ENCODE measurements around the gene NR2F1-AS1.

NR2F1-AS1 gene

GRCh38 chr5:93433422-93433821 is 147.6 kb downstream of the NR2F1-AS1 start:
- Histone ChIP-seq H3K9me3 (ENCODE audit: control insufficient read depth, insufficient read depth, low read length) (no peaks in the 10 kb centered on the region), H3K9ac (ENCODE audit: low read depth, low read length) (no peak overlapping the region), H3K36me3 (ENCODE audit: insufficient read depth, low read length) (no peaks in the 10 kb centered on the region), H3K4me1 (ENCODE audit: insufficient read depth, low read length) (no peaks in the 10 kb centered on the region)

GRCh38 chr5:93431250-93431649 is 149.8 kb downstream of the NR2F1-AS1 start:
- Histone ChIP-seq H3K36me3 (ENCODE audit: insufficient read depth, low read length) (no peaks in the 10 kb centered on the region), H3K4me1 (ENCODE audit: insufficient read depth, low read length) (peaks cover 2% of the 10 kb centered on the region; the same call in 1 of the 2 replicates), H3K9ac (ENCODE audit: low read depth, low read length) (no peak overlapping the region), H3K9me3 (ENCODE audit: control insufficient read depth, insufficient read depth, low read length) (no peaks in the 10 kb centered on the region)

GRCh38 chr5:93430673-93431199 is 150.3 kb downstream of the NR2F1-AS1 start:
- Histone ChIP-seq H3K9me3 (ENCODE audit: control insufficient read depth, insufficient read depth, low read length) (no peaks in the 10 kb centered on the region), H3K36me3 (ENCODE audit: insufficient read depth, low read length) (no peaks in the 10 kb centered on the region), H3K9ac (ENCODE audit: low read depth, low read length) (no peak overlapping the region), H3K4me1 (ENCODE audit: insufficient read depth, low read length) (peaks cover 4% of the 10 kb centered on the region; the same call in 1 of the 2 replicates)

- Histone ChIP-seq H3K4me1 (ENCODE audit: insufficient read depth, low read length) (peaks cover 7% of the 10 kb centered on the region; the same call in 1 of the 2 replicates), H3K9me3 (ENCODE audit: control insufficient read depth, insufficient read depth, low read length) (no peaks in the 10 kb centered on the region), H3K36me3 (ENCODE audit: insufficient read depth, low read length) (no peaks in the 10 kb centered on the region), H3K9ac (ENCODE audit: low read depth, low read length) (no peak overlapping the region)
Measured at GRCh38 chr5:93430118-93430517, 150.9 kb downstream of the NR2F1-AS1 start.

GRCh38 chr5:93428868-93429267 is 152.2 kb downstream of the NR2F1-AS1 start:
- Histone ChIP-seq H3K4me1 (ENCODE audit: insufficient read depth, low read length) (peaks cover 9% of the 10 kb centered on the region; the same call in 1 of the 2 replicates), H3K9me3 (ENCODE audit: control insufficient read depth, insufficient read depth, low read length) (no peaks in the 10 kb centered on the region), H3K9ac (ENCODE audit: low read depth, low read length) (no peak overlapping the region), H3K36me3 (ENCODE audit: insufficient read depth, low read length) (no peaks in the 10 kb centered on the region)

GRCh38 chr5:93427316-93427715 is 153.7 kb downstream of the NR2F1-AS1 start:
- peaks cover 14% of the 10 kb centered on the region for H3K4me1 ChIP-seq (ENCODE audit: insufficient read depth, low read length)

GRCh38 chr5:93425096-93425495 is 155.9 kb downstream of the NR2F1-AS1 start:
- Histone ChIP-seq H3K9me3 (ENCODE audit: control insufficient read depth, insufficient read depth, low read length) (no peaks in the 10 kb centered on the region), H3K9ac (ENCODE audit: low read depth, low read length) (no peak overlapping the region), H3K4me1 (ENCODE audit: insufficient read depth, low read length) (peaks cover 21% of the 10 kb centered on the region), H3K36me3 (ENCODE audit: insufficient read depth, low read length) (no peaks in the 10 kb centered on the region)

More at GRCh38 chr5:93427316-93427715, 153.7 kb downstream of the NR2F1-AS1 start:
- no peaks in the 10 kb centered on the region for H3K36me3 ChIP-seq (ENCODE audit: insufficient read depth, low read length)
- H3K9me3 ChIP-seq (ENCODE audit: control insufficient read depth, insufficient read depth, low read length): no peaks in the 10 kb centered on the region
- no peak overlapping the region for H3K9ac ChIP-seq (ENCODE audit: low read depth, low read length)

GRCh38 chr5:93423300-93423699 is 157.7 kb downstream of the NR2F1-AS1 start:
- no peaks in the 10 kb centered on the region for H3K9me3 ChIP-seq (ENCODE audit: control insufficient read depth, insufficient read depth, low read length)
- H3K9ac ChIP-seq (ENCODE audit: low read depth, low read length): no peak overlapping the region

GRCh38 chr5:93422652-93423280 is 158.3 kb downstream of the NR2F1-AS1 start:
- Histone ChIP-seq H3K9ac (ENCODE audit: low read depth, low read length) (no peak overlapping the region), H3K36me3 (ENCODE audit: insufficient read depth, low read length) (no peaks in the 10 kb centered on the region), H3K9me3 (ENCODE audit: control insufficient read depth, insufficient read depth, low read length) (no peaks in the 10 kb centered on the region), H3K4me1 (ENCODE audit: insufficient read depth, low read length) (peaks cover 21% of the 10 kb centered on the region)

More at GRCh38 chr5:93423300-93423699, 157.7 kb downstream of the NR2F1-AS1 start:
- H3K36me3 ChIP-seq (ENCODE audit: insufficient read depth, low read length): no peaks in the 10 kb centered on the region
- H3K4me1 ChIP-seq (ENCODE audit: insufficient read depth, low read length): peaks cover 21% of the 10 kb centered on the region

GRCh38 chr5:93421987-93422401 is 159.0 kb downstream of the NR2F1-AS1 start:
- H3K4me1 ChIP-seq (ENCODE audit: insufficient read depth, low read length): peaks cover 21% of the 10 kb centered on the region
- no peak overlapping the region for H3K9ac ChIP-seq (ENCODE audit: low read depth, low read length)
- no peaks in the 10 kb centered on the region for H3K36me3 ChIP-seq (ENCODE audit: insufficient read depth, low read length)
- no peaks in the 10 kb centered on the region for H3K9me3 ChIP-seq (ENCODE audit: control insufficient read depth, insufficient read depth, low read length)

GRCh38 chr5:93421468-93421867 is 159.6 kb downstream of the NR2F1-AS1 start:
- Histone ChIP-seq H3K9ac (ENCODE audit: low read depth, low read length) (no peak overlapping the region), H3K9me3 (ENCODE audit: control insufficient read depth, insufficient read depth, low read length) (no peaks in the 10 kb centered on the region), H3K4me1 (ENCODE audit: insufficient read depth, low read length) (peaks cover 20% of the 10 kb centered on the region), H3K36me3 (ENCODE audit: insufficient read depth, low read length) (no peaks in the 10 kb centered on the region)

- Histone ChIP-seq H3K4me1 (ENCODE audit: insufficient read depth, low read length) (peaks cover 9% of the 10 kb centered on the region), H3K9me3 (ENCODE audit: control insufficient read depth, insufficient read depth, low read length) (no peaks in the 10 kb centered on the region), H3K36me3 (ENCODE audit: insufficient read depth, low read length) (no peaks in the 10 kb centered on the region), H3K9ac (ENCODE audit: low read depth, low read length) (no peak overlapping the region)
Measured at GRCh38 chr5:93417490-93417889, 163.5 kb downstream of the NR2F1-AS1 start.

GRCh38 chr5:93415819-93416218 is 165.2 kb downstream of the NR2F1-AS1 start:
- Histone ChIP-seq H3K9ac (ENCODE audit: low read depth, low read length) (no peak overlapping the region), H3K4me1 (ENCODE audit: insufficient read depth, low read length) (no peaks in the 10 kb centered on the region), H3K36me3 (ENCODE audit: insufficient read depth, low read length) (no peaks in the 10 kb centered on the region), H3K9me3 (ENCODE audit: control insufficient read depth, insufficient read depth, low read length) (no peaks in the 10 kb centered on the region)

- 0 out of 2 replicates have a peak, but pooled peaks cover 10% of the 10 kb centered on the region for H3K4me1 ChIP-seq (ENCODE audit: insufficient read depth, low read length)
- no peak overlapping the region for H3K9ac ChIP-seq (ENCODE audit: low read depth, low read length)
- no peaks in the 10 kb centered on the region for H3K36me3 ChIP-seq (ENCODE audit: insufficient read depth, low read length)
- no peaks in the 10 kb centered on the region for H3K9me3 ChIP-seq (ENCODE audit: control insufficient read depth, insufficient read depth, low read length)
Measured at GRCh38 chr5:93411716-93412115, 169.3 kb downstream of the NR2F1-AS1 start.

GRCh38 chr5:93409691-93410090 is 171.3 kb downstream of the NR2F1-AS1 start:
- Histone ChIP-seq H3K36me3 (ENCODE audit: insufficient read depth, low read length) (no peaks in the 10 kb centered on the region), H3K9me3 (ENCODE audit: control insufficient read depth, insufficient read depth, low read length) (no peaks in the 10 kb centered on the region), H3K4me1 (ENCODE audit: insufficient read depth, low read length) (0 out of 2 replicates have a peak, but pooled peaks cover 10% of the 10 kb centered on the region), H3K9ac (ENCODE audit: low read depth, low read length) (no peak overlapping the region)
